ENCODE results near the gene SYNC. TPM values are rescaled to one million over a fixed set of nuclear protein-coding genes. Genes with fewer than 3 reads are reported as not detected.
"Not testable (repeated sequence)": the region's sequence is repeated elsewhere in the genome, so short reads cannot be mapped to it uniquely, and the experiment has no call there.

SYNC gene
- total RNA-seq, 3 donors from 2014 or later = 14.3 to 19.2 (median 14.6) TPM

- intact Hi-C loops (cut with DNase I, micrococcal nuclease) = no loop called here
- ATAC-seq = peak; percentile 66
- peak in 1 of 3 donors; percentile 71 for DNase-seq
Observed at GRCh38 chr1:32684167-32684811, 18.3 kb downstream of the SYNC start.

GRCh38 chr1:32683397-32683796 lies 19.2 kb downstream of the SYNC start:
- ATAC-seq = no peak
- DNase-seq = no peak
- intact Hi-C loops (cut with DNase I, micrococcal nuclease) = no loop called here
- H3K4me3 ChIP-seq = no peak overlapping the region
- H3K36me3 ChIP-seq (ENCODE audit: low read depth) = peaks cover 2% of the 10 kb centered on the region
- no peaks in the 10 kb centered on the region for H3K9me3 ChIP-seq
- H3K4me1 ChIP-seq (ENCODE audit: low read depth) = peaks cover 26% of the 10 kb centered on the region
- TF ChIP-seq CTCF (IDR thresholded peaks at IDR 0.05) = no peak

More at GRCh38 chr1:32684167-32684811, 18.3 kb downstream of the SYNC start:
- no peak for TF ChIP-seq CTCF (IDR thresholded peaks at IDR 0.05)
- peaks cover 2% of the 10 kb centered on the region for H3K36me3 ChIP-seq (ENCODE audit: low read depth)
- no peak overlapping the region for H3K4me3 ChIP-seq
- H3K9me3 ChIP-seq = no peaks in the 10 kb centered on the region
- H3K4me1 ChIP-seq (ENCODE audit: low read depth) = peaks cover 26% of the 10 kb centered on the region

GRCh38 chr1:32681999-32682398 lies 20.6 kb downstream of the SYNC start:
- Histone ChIP-seq H3K4me3 (no peak overlapping the region), H3K36me3 (ENCODE audit: low read depth) (peaks cover 2% of the 10 kb centered on the region), H3K4me1 (ENCODE audit: low read depth) (peaks cover 26% of the 10 kb centered on the region), H3K9me3 (no peaks in the 10 kb centered on the region)
- intact Hi-C loops (cut with DNase I, micrococcal nuclease) = no loop called here
- DNase-seq (no peak), ATAC-seq (peak; percentile 12)
- no peak for TF ChIP-seq CTCF (IDR thresholded peaks at IDR 0.05)

GRCh38 chr1:32681509-32681908 lies 21.1 kb downstream of the SYNC start:
- Histone ChIP-seq H3K9me3 (no peaks in the 10 kb centered on the region), H3K4me3 (no peak overlapping the region), H3K36me3 (ENCODE audit: low read depth) (peaks cover 2% of the 10 kb centered on the region), H3K4me1 (ENCODE audit: low read depth) (peaks cover 26% of the 10 kb centered on the region)
- intact Hi-C loops (cut with DNase I, micrococcal nuclease) = no loop called here
- no peak for TF ChIP-seq CTCF (IDR thresholded peaks at IDR 0.05)
- DNase-seq = no peak
- ATAC-seq = peak; percentile 26

GRCh38 chr1:32680642-32681041 lies 21.9 kb downstream of the SYNC start:
- H3K36me3 ChIP-seq (ENCODE audit: low read depth) = peaks cover 2% of the 10 kb centered on the region
- H3K4me1 ChIP-seq (ENCODE audit: low read depth) = peaks cover 26% of the 10 kb centered on the region
- peak; percentile 58 for ATAC-seq
- no peak for TF ChIP-seq CTCF (IDR thresholded peaks at IDR 0.05)
- intact Hi-C loops (cut with DNase I, micrococcal nuclease) = no loop called here
- H3K9me3 ChIP-seq = no peaks in the 10 kb centered on the region
- DNase-seq = no peak
- H3K4me3 ChIP-seq = no peak overlapping the region

GRCh38 chr1:32679993-32680392 lies 22.6 kb downstream of the SYNC start:
- DNase-seq; ATAC-seq; intact Hi-C loops (cut with DNase I, micrococcal nuclease); H3K36me3 ChIP-seq (ENCODE audit: low read depth); H3K4me3 ChIP-seq; H3K9me3 ChIP-seq: not testable (repeated sequence)
- H3K4me1 ChIP-seq (ENCODE audit: low read depth) = peaks cover 26% of the 10 kb centered on the region
